ENCODE results near the gene MYRF. TPM values are rescaled to one million over a fixed set of nuclear protein-coding genes. Genes with fewer than 3 reads are reported as not detected.

Gene MYRF
- total RNA-seq, 4 donors from 2014 or later, result 0.16 to 55.1 (median 29.5) TPM

DNA sequence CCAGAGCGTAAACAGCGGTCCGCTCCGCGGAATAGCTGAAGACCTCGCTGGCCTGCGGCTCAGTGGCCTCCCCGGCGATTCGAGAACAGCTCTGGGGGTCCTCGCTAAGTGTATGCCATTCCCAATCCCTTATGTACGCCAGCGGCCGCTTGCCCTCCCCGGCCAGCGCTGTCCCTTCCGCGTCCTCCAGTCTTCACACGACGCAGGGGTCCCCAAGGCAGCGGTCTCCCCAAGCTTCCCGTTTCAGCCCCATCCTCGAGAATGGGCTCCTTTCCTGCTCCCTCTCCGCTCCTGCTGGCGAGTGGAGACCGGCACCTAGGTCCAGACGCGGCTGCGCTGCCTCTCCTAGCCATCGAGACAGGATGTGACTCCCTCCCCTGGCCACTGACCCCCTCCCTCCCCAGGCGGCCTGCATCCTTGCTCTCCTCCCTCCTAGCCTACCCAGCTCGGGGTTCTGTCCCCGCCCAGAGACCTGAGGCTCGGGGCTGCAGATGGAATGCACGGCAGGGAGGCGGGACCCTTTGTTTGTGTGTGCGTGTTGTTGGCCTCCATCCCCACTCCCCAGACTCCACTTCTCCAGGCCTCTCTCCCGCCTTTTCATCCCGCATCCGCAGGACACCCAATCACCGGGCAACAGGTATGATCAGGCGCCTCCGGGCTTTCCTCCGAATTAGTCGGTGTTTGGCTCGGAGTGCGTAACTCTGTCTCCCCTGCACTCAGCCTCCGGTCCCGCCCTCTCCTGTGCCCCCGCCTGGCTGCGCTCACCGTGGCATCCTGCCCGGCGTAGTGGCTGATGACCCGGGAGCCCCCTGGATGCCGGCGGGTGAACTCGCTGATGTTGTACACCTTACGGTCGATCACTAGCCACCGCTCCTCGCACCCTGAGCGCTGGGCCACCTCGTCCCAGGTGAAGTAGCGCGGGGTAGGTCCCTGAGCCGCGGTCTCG, 63.6 kb downstream of the MYRF start:
- ATAC-seq (ENCODE audit: low FRiP score) (peak; percentile 47), DNase-seq (ENCODE audit: low spot score) (peak; percentile 48)
- TF ChIP-seq, protein P1, sequence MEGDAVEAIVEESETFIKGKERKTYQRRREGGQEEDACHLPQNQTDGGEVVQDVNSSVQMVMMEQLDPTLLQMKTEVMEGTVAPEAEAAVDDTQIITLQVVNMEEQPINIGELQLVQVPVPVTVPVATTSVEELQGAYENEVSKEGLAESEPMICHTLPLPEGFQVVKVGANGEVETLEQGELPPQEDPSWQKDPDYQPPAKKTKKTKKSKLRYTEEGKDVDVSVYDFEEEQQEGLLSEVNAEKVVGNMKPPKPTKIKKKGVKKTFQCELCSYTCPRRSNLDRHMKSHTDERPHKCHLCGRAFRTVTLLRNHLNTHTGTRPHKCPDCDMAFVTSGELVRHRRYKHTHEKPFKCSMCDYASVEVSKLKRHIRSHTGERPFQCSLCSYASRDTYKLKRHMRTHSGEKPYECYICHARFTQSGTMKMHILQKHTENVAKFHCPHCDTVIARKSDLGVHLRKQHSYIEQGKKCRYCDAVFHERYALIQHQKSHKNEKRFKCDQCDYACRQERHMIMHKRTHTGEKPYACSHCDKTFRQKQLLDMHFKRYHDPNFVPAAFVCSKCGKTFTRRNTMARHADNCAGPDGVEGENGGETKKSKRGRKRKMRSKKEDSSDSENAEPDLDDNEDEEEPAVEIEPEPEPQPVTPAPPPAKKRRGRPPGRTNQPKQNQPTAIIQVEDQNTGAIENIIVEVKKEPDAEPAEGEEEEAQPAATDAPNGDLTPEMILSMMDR (IDR thresholded peaks at IDR 0.05), result no peak

DNA sequence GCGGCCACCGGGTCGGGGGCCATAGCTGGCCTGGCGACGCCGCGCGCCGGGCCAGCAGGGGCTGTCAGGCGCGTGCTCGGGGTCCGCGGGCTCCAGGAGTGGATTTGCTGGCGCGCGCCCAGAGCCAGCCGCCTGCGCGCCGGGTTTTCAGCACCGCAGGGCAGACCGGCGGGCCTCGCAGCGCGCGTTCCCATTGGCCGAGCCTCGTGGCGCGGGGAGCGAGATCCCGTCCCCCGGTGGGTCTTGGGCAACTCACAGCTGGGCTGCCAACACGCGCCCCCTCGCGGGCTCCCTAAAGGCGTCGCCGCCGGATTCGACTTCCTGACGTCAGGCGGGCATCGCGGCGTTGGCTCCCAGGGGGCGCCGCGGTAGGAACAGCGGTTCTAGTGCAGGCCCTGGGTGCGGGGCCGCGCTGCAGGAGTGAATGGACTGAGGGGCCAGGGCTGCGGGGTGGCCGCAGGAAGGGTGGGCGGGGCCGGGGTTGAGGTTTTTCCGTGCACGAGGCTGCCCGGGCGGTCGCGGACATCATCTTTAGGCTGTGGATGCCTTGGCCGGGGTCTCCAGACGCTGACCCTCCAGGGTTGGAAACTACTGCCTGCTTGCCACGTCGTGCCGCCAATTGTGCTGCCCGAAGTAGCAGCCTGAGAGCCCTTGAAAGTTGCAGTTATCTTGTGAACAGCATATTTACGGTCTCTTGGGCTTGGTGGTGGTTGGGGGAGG, 64.5 kb downstream of the MYRF start, which contains the start of gene FADS1:
TSS of gene FADS1 (minus strand) at position 268 of the 720 bp plus-strand sequence. CDS start at position 194, 74 bp downstream.
- ATAC-seq (ENCODE audit: low FRiP score), result peak; percentile 75
- DNase-seq (ENCODE audit: low spot score), result peak; percentile 71
- TF ChIP-seq, protein P1 (IDR thresholded peaks at IDR 0.05), result peak in 1 of 3 donors; percentile 28

DNA sequence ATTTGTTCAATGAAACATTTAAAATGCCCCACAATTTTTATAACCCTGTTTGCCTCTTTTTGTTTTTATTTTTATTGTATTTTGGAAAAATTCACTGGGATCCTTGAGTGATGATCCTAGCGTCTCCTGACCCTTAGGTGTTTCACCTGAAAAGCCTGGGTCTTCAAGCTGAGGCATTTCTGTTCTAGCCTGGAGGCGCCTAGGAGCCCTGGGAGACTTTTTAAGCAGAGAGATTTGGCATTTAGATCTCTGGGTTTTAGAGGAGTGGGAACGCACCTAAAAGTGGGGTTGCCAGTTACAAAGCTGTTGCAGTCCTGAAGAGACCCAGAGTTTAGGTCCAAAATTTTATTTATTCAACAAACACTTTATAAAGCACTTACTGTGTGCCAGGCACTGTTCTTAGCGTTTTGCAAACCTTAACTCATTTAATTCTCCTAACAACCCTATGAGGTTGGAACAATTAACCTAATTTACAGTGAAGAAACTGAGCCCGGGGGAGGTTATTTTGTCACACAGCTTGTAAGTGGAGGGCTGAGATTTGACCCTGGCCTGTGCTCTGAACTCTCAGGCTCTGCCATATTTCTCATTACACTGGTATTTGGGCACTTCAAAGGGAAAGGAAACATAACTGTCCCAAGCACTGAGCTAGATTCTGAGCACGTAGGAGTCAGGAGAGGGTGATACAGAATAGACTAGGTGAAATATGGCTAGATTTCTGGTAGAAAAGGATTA, 65.2 kb downstream of the MYRF start:
- ATAC-seq (ENCODE audit: low FRiP score) (no peak), DNase-seq (ENCODE audit: low spot score) (no peak)
- TF ChIP-seq, protein P1 (IDR thresholded peaks at IDR 0.05), result no peak

DNA sequence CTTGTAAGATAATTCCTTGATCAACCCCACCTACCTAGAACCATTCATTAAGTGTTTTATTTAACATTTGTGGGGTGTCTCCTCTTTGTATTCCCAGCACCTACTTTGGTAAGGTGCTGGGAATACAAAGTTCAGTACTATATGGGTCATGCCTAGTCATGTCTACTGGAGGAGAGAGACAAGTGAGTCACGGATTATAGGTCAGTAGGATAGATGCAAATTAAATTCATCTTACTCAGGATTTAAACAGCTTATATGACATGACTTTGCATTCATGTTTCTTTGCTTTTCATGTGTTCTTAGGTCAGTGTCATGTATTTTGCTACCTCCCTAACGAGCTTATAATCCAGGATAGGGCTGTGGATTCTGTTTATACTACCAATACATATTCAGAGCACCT, 67.7 kb downstream of the MYRF start:
- TF ChIP-seq, protein P1 (IDR thresholded peaks at IDR 0.05), result no peak
- no peak for ATAC-seq (ENCODE audit: low FRiP score)
- no peak for DNase-seq (ENCODE audit: low spot score)

GRCh38 chr11:61826930-61827570, 74.6 kb downstream of the MYRF start:
- TF ChIP-seq, protein P1 (IDR thresholded peaks at IDR 0.05), result no peak
- no peak for ATAC-seq (ENCODE audit: low FRiP score)
- no peak for DNase-seq (ENCODE audit: low spot score)
